Nephron (organoid): ENCODE measurements around the gene RAB11A.

Source experiments
- H3K27ac Mint-ChIP-seq, 3 experiments: 2 replicates each; pipeline ENCODE4 v1.8.0; 2020; ENCODE audit warnings: mixed read lengths in 3 of 3, mild to moderate bottlenecking in 2 of 3, moderate library complexity in 1 of 3
- H3K27me3 Mint-ChIP-seq: 2 replicates; pipeline ENCODE4 v1.8.0; 2021; ENCODE audit warnings: low read depth, mild to moderate bottlenecking, moderate library complexity, mixed read lengths
- H3K36me3 Mint-ChIP-seq: 2 replicates; pipeline ENCODE4 v1.8.0; 2020; ENCODE audit warnings: low read depth, mixed read lengths
- H3K4me1 Mint-ChIP-seq: 2 replicates; pipeline ENCODE4 v1.8.0; 2020; ENCODE audit warnings: mixed read lengths
- H3K4me3 Mint-ChIP-seq, 3 experiments: 2 replicates each; pipeline ENCODE4 v1.8.0; 2020; ENCODE audit warnings: mild to moderate bottlenecking in 3 of 3, mixed read lengths in 3 of 3, moderate library complexity in 2 of 3
- H3K9me3 Mint-ChIP-seq: 2 replicates; pipeline ENCODE4 v1.8.0; 2020; ENCODE audit warnings: mixed read lengths
- CTCF ChIP-seq, 3 experiments: fragments of 200-600 bp; sonication (generic); IDR thresholded peaks; one replicate each; pipeline ENCODE4 v1.5.0; 2021; ENCODE audit warnings: antibody characterized with exemption in 3 of 3; ENCODE audit not compliant: unreplicated experiment in 3 of 3

Gene RAB11A

GRCh38 chr15:65927545-65927944 lies 58.3 kb downstream of the RAB11A start:
- TF ChIP-seq CTCF (IDR thresholded peaks at IDR 0.05; ENCODE audit: unreplicated experiment in 3 of 3): no peak
- Mint-ChIP-seq H3K27me3 (no peaks in the 10 kb centered on the region), H3K36me3 (no peaks in the 10 kb centered on the region), H3K4me1 (no peaks in the 10 kb centered on the region), H3K9me3 (no peaks in the 10 kb centered on the region), H3K27ac (no peak overlapping the region), H3K4me3 (no peak overlapping the region)

GRCh38 chr15:65929573-65929972 lies 60.3 kb downstream of the RAB11A start:
- H3K27me3 Mint-ChIP-seq: peaks cover 4% of the 10 kb centered on the region
- TF ChIP-seq CTCF (IDR thresholded peaks at IDR 0.05; ENCODE audit: unreplicated experiment in 3 of 3): no peak
- no peaks in the 10 kb centered on the region for H3K36me3 Mint-ChIP-seq
- peaks cover 5% of the 10 kb centered on the region for H3K4me1 Mint-ChIP-seq
- H3K27ac Mint-ChIP-seq: no peak overlapping the region
- no peak overlapping the region for H3K4me3 Mint-ChIP-seq
- no peaks in the 10 kb centered on the region for H3K9me3 Mint-ChIP-seq

- TF ChIP-seq CTCF (IDR thresholded peaks at IDR 0.05; ENCODE audit: unreplicated experiment in 3 of 3): no peak
- Mint-ChIP-seq H3K9me3 (no peaks in the 10 kb centered on the region), H3K36me3 (no peaks in the 10 kb centered on the region), H3K4me3 (no peak overlapping the region), H3K27me3 (peaks cover 4% of the 10 kb centered on the region), H3K4me1 (peaks cover 5% of the 10 kb centered on the region), H3K27ac (no peak overlapping the region)
Measured at GRCh38 chr15:65930134-65930533, 60.8 kb downstream of the RAB11A start.

GRCh38 chr15:65931221-65931620 lies 61.9 kb downstream of the RAB11A start:
- Mint-ChIP-seq H3K27ac (no peak overlapping the region), H3K36me3 (no peaks in the 10 kb centered on the region), H3K9me3 (no peaks in the 10 kb centered on the region), H3K4me3 (no peak overlapping the region), H3K27me3 (peaks cover 7% of the 10 kb centered on the region), H3K4me1 (peaks cover 5% of the 10 kb centered on the region)
- TF ChIP-seq CTCF (IDR thresholded peaks at IDR 0.05; ENCODE audit: unreplicated experiment in 3 of 3): no peak

- Mint-ChIP-seq H3K9me3 (no peaks in the 10 kb centered on the region), H3K4me3 (no peak overlapping the region), H3K36me3 (no peaks in the 10 kb centered on the region), H3K27ac (no peak overlapping the region), H3K4me1 (peaks cover 5% of the 10 kb centered on the region), H3K27me3 (peaks cover 9% of the 10 kb centered on the region)
- TF ChIP-seq CTCF (IDR thresholded peaks at IDR 0.05; ENCODE audit: unreplicated experiment in 3 of 3): no peak
Measured at GRCh38 chr15:65935391-65935790, 66.1 kb downstream of the RAB11A start.

GRCh38 chr15:65936282-65936681 lies 67.0 kb downstream of the RAB11A start:
- Mint-ChIP-seq H3K27me3 (peaks cover 16% of the 10 kb centered on the region), H3K36me3 (no peaks in the 10 kb centered on the region), H3K4me3 (no peak overlapping the region), H3K4me1 (peaks cover 5% of the 10 kb centered on the region), H3K9me3 (no peaks in the 10 kb centered on the region), H3K27ac (no peak overlapping the region)
- TF ChIP-seq CTCF (IDR thresholded peaks at IDR 0.05; ENCODE audit: unreplicated experiment in 3 of 3): no peak
